ENCODE measurements around the gene HOXA5. TPM values are rescaled to one million over a fixed set of nuclear protein-coding genes. Genes with fewer than 3 reads are reported as not detected.

HOXA5 gene
- total RNA-seq, 1 donor: 5.8 TPM

- no peak for TF ChIP-seq CTCF (IDR thresholded peaks at IDR 0.05; ENCODE audit: extremely low read depth, low read depth, low read length)
- peak; percentile 85 for DNase-seq (ENCODE audit: insufficient read length, low spot score, missing footprints)
- H3K79me2 ChIP-seq (ENCODE audit: insufficient read depth, low read length): peaks cover 13% of the 10 kb centered on the region
- H3K36me3 ChIP-seq (ENCODE audit: insufficient read depth, low read length): peaks cover 4% of the 10 kb centered on the region
- no peak overlapping the region for H3K27ac ChIP-seq (ENCODE audit: low read depth, low read length)
- H2AFZ ChIP-seq (ENCODE audit: low read length): no peak overlapping the region
- H3K4me2 ChIP-seq (ENCODE audit: insufficient read depth, low read length): no peak overlapping the region
- H4K20me1 ChIP-seq (ENCODE audit: insufficient read depth, low read length): peaks cover 5% of the 10 kb centered on the region
- no peak overlapping the region for H3K4me3 ChIP-seq (ENCODE audit: insufficient read depth, low read length)
- H3K27me3 ChIP-seq (ENCODE audit: insufficient read depth, low read length): no peaks in the 10 kb centered on the region
- peaks cover 25% of the 10 kb centered on the region for H3K4me1 ChIP-seq (ENCODE audit: insufficient read depth, low read length)
- H3K9me3 ChIP-seq (ENCODE audit: low read depth, low read length): no peaks in the 10 kb centered on the region
Observed at GRCh38 chr7:27106181-27106900, 37.1 kb downstream of the HOXA5 start.

- H3K36me3 ChIP-seq (ENCODE audit: insufficient read depth, low read length): peaks cover 13% of the 10 kb centered on the region
- H3K4me2 ChIP-seq (ENCODE audit: insufficient read depth, low read length): no peak overlapping the region
- H2AFZ ChIP-seq (ENCODE audit: low read length): no peak overlapping the region
- H3K79me2 ChIP-seq (ENCODE audit: insufficient read depth, low read length): peaks cover 20% of the 10 kb centered on the region
- TF ChIP-seq CTCF (IDR thresholded peaks at IDR 0.05; ENCODE audit: extremely low read depth, low read depth, low read length): no peak
- H3K4me1 ChIP-seq (ENCODE audit: insufficient read depth, low read length): peaks cover 17% of the 10 kb centered on the region
- H3K27ac ChIP-seq (ENCODE audit: low read depth, low read length): peak overlapping the region; percentile 20
- H3K4me3 ChIP-seq (ENCODE audit: insufficient read depth, low read length): no peak overlapping the region
- DNase-seq (ENCODE audit: insufficient read length, low spot score, missing footprints): no peak
- H3K9me3 ChIP-seq (ENCODE audit: low read depth, low read length): no peaks in the 10 kb centered on the region
- H4K20me1 ChIP-seq (ENCODE audit: insufficient read depth, low read length): peaks cover 6% of the 10 kb centered on the region
- H3K27me3 ChIP-seq (ENCODE audit: insufficient read depth, low read length): no peaks in the 10 kb centered on the region
Observed at GRCh38 chr7:27105301-27106031, 38.0 kb downstream of the HOXA5 start.

- Histone ChIP-seq H3K4me1 (ENCODE audit: insufficient read depth, low read length) (peaks cover 14% of the 10 kb centered on the region), H3K4me3 (ENCODE audit: insufficient read depth, low read length) (no peak overlapping the region), H3K27me3 (ENCODE audit: insufficient read depth, low read length) (no peaks in the 10 kb centered on the region), H3K27ac (ENCODE audit: low read depth, low read length) (peak overlapping the region; percentile 20), H3K79me2 (ENCODE audit: insufficient read depth, low read length) (peaks cover 21% of the 10 kb centered on the region), H2AFZ (ENCODE audit: low read length) (no peak overlapping the region), H3K36me3 (ENCODE audit: insufficient read depth, low read length) (peaks cover 20% of the 10 kb centered on the region), H3K4me2 (ENCODE audit: insufficient read depth, low read length) (peak overlapping the region; percentile 44), H3K9me3 (ENCODE audit: low read depth, low read length) (no peaks in the 10 kb centered on the region), H4K20me1 (ENCODE audit: insufficient read depth, low read length) (peaks cover 8% of the 10 kb centered on the region)
- no peak for TF ChIP-seq CTCF (IDR thresholded peaks at IDR 0.05; ENCODE audit: extremely low read depth, low read depth, low read length)
- peak; percentile 92 for DNase-seq (ENCODE audit: insufficient read length, low spot score, missing footprints)
Observed at GRCh38 chr7:27104341-27105058, 39.0 kb downstream of the HOXA5 start.

All from osteoblast (primary cell).